B cell (primary cell): ENCODE results near the gene NR3C2. TPM values are rescaled to one million over a fixed set of nuclear protein-coding genes. Genes with fewer than 3 reads are reported as not detected.

ENCODE experiments used
- ATAC-seq: fragments of 200-7000 bp; cut with Tn5 transposase; one replicate; pipeline ENCODE4 v1.10.0; 2021; ENCODE audit warnings: low read depth, mild to moderate bottlenecking, moderate number of reproducible peaks, moderate library complexity
- CTCF ChIA-PET: fragments of 350-600 bp; sonication (Branson Sonifier 250); formaldehyde crosslinking; loops from one replicate; lab custom pipeline; 2021; ENCODE audit warnings: antibody characterized with exemption, inconsistent platforms; lab: Charles Lee
- POLR2A ChIA-PET: fragments of 350-600 bp; sonication (Branson Sonifier 250); formaldehyde crosslinking; loops from one replicate; lab custom pipeline; 2021; ENCODE audit warnings: antibody characterized with exemption; lab: Charles Lee
- DNase-seq: peaks from one replicate; pipeline ENCODE4 v3.0.0; 2013
- H2AFZ ChIP-seq: 2 replicates; pipeline ENCODE4 v1.6.1; 2012; ENCODE audit warnings: mild to moderate bottlenecking, low read depth, low read length; ENCODE audit not compliant: insufficient read depth, poor library complexity, severe bottlenecking
- H3K27ac ChIP-seq, 2 donors: 1 replicate in 1 of 2; 2 replicates in 1 of 2; pipeline ENCODE4 v1.5.1; 2012 to 2013; ENCODE audit warnings: low read length in 2 of 2, mild to moderate bottlenecking in 2 of 2, moderate library complexity in 1 of 2
- H3K27me3 ChIP-seq, 4 experiments: fragments of 200-600 bp in 1 of 4; sonication (generic) in 1 of 4; replicated peaks in 1 of 4; 1 replicate in 2 of 4; 2 replicates in 2 of 4; pipeline versions ENCODE4 v1.6.1 to v1.7.0; 2013 to 2016; ENCODE audit warnings: low read length in 3 of 4, mild to moderate bottlenecking in 2 of 4, mixed read lengths in 1 of 4, moderate library complexity in 1 of 4; ENCODE audit not compliant: insufficient read depth in 4 of 4, control insufficient read depth in 3 of 4; ENCODE audit errors: control extremely low read depth in 1 of 4
- H3K36me3 ChIP-seq, 2 experiments: replicated peaks in 1 of 2; 1 replicate in 1 of 2; 2 replicates in 1 of 2; pipeline versions ENCODE4 v1.6.1 to v1.7.1; 2013; ENCODE audit warnings: low read length in 1 of 2; ENCODE audit not compliant: insufficient read depth in 2 of 2, control insufficient read depth in 1 of 2; ENCODE audit errors: control extremely low read depth in 1 of 2, extremely low read depth in 1 of 2
- H3K4me1 ChIP-seq, 2 donors: fragments of 200-600 bp in 1 of 2; sonication (generic) in 1 of 2; 1 replicate in 1 of 2; 2 replicates in 1 of 2; pipeline versions ENCODE4 v1.5.1 to v1.6.1; 2013 to 2017; ENCODE audit warnings: low read length in 2 of 2; ENCODE audit not compliant: control insufficient read depth in 2 of 2, insufficient read depth in 2 of 2
- H3K4me2 ChIP-seq: replicated peaks from 2 replicates; pipeline ENCODE3; 2012; ENCODE audit warnings: mild to moderate bottlenecking, low read depth, low read length; ENCODE audit not compliant: poor library complexity, severe bottlenecking
- H3K4me3 ChIP-seq, 5 experiments: fragments of 200-600 bp in 1 of 5; sonication (generic) in 1 of 5; 1 replicate in 3 of 5; 2 replicates in 2 of 5; pipeline versions ENCODE4 v1.5.1 to v1.7.0; 2011 to 2016; ENCODE audit warnings: low read length in 4 of 5, mild to moderate bottlenecking in 4 of 5, low read depth in 2 of 5, control low read depth in 1 of 5, moderate library complexity in 1 of 5; ENCODE audit not compliant: insufficient read depth in 1 of 5; ENCODE audit errors: control extremely low read depth in 1 of 5, extremely low read depth in 1 of 5
- H3K79me2 ChIP-seq: fragments of 200-600 bp; sonication (generic); one replicate; pipeline ENCODE4 v1.6.0; 2016; ENCODE audit warnings: low read length; ENCODE audit not compliant: control insufficient read depth, insufficient read depth
- H3K9ac ChIP-seq: fragments of 200-600 bp; sonication (generic); 2 replicates; pipeline ENCODE4 v1.6.1; 2017; ENCODE audit warnings: mild to moderate bottlenecking, low read length, moderate library complexity
- H3K9me3 ChIP-seq, 3 donors: one replicate each; pipeline versions ENCODE4 v1.6.1 to v1.7.1; 2013; ENCODE audit warnings: low read length in 2 of 3; ENCODE audit not compliant: control insufficient read depth in 2 of 3, insufficient read depth in 1 of 3; ENCODE audit errors: control extremely low read depth in 1 of 3
- H4K20me1 ChIP-seq: 2 replicates; pipeline ENCODE4 v1.6.0; 2012; ENCODE audit warnings: mild to moderate bottlenecking, low read length; ENCODE audit not compliant: insufficient read depth, control insufficient read depth, poor library complexity, severe bottlenecking
- H3K27ac Mint-ChIP-seq: one replicate; pipeline ENCODE4 v1.8.0; 2021; ENCODE audit warnings: mixed read lengths
- H3K27me3 Mint-ChIP-seq: one replicate; pipeline ENCODE4 v1.8.0; 2021; ENCODE audit warnings: mixed read lengths
- H3K4me1 Mint-ChIP-seq: one replicate; pipeline ENCODE4 v1.8.0; 2021; ENCODE audit warnings: mixed read lengths
- H3K4me3 Mint-ChIP-seq: one replicate; pipeline ENCODE4 v1.8.0; 2021; ENCODE audit warnings: mixed read lengths
- H3K9me3 Mint-ChIP-seq: one replicate; pipeline ENCODE4 v1.8.0; 2022; ENCODE audit warnings: mixed read lengths; ENCODE audit not compliant: insufficient read depth
- CTCF ChIP-seq: fragments of 200-600 bp; IDR thresholded peaks from one replicate; pipeline ENCODE4 v1.8.0; 2022; ENCODE audit warnings: antibody characterized with exemption, mild to moderate bottlenecking
- EZH2 ChIP-seq: IDR thresholded peaks from 2 replicates; pipeline ENCODE4 v1.6.1; 2012; ENCODE audit warnings: borderline replicate concordance, low read depth, mild to moderate bottlenecking, moderate library complexity, low read length; ENCODE audit not compliant: insufficient read depth, poor library complexity, severe bottlenecking
- WGBS: methylation state at CpG from one replicate; pipeline ENCODE4 v1.1.5; 2013; ENCODE audit warnings: missing lambda C conversion rate; ENCODE audit not compliant: insufficient coverage; 5-methylcytosine and 5-hydroxymethylcytosine counted together
- intact Hi-C: fragments of 100-400 bp; cut with micrococcal nuclease; formaldehyde crosslinking; loops from one replicate; pipeline ENCODE4 v1.10.0; 2022
- polyA plus RNA-seq: library from polyadenylated mRNA; depleted of rRNA; stranded (reverse); fragments of >200 nt; gene quantifications from 2 replicates; pipeline ENCODE4 v1.2.3, GENCODE V29; 2012
- total RNA-seq, 2 donors: library from RNA; stranded (reverse); fragments of 120-200 nt in 1 of 2; gene quantifications; 1 replicate in 1 of 2; 2 replicates in 1 of 2; pipeline versions ENCODE4 v1.2.3 to v1.2.4, GENCODE V29; 2013 to 2022

The NR3C2 gene
- total and polyA plus RNA-seq, 2 donors (not counting 1 experiment from before 2014, with no cell fraction given) = 6.7 to 19.3 TPM

GRCh38 chr4:148081745-148082144 lies 360.5 kb downstream of the NR3C2 start:
- no peaks in the 10 kb centered on the region for H3K4me1 ChIP-seq
- no peaks in the 10 kb centered on the region for H3K4me1 Mint-ChIP-seq
- H3K4me2 ChIP-seq = no peak overlapping the region
- no peaks in the 10 kb centered on the region for H3K27me3 ChIP-seq
- H3K27me3 Mint-ChIP-seq = no peaks in the 10 kb centered on the region
- H2AFZ ChIP-seq = no peak overlapping the region
- no peak for TF ChIP-seq EZH2
- H3K9me3 ChIP-seq = peaks cover 0 to 9% (median 0%) of the 10 kb centered on the region in 3 donors
- H3K79me2 ChIP-seq = no peaks in the 10 kb centered on the region
- no peaks in the 10 kb centered on the region for H4K20me1 ChIP-seq
- ATAC-seq = no peak
- WGBS = 100% methylated on average over 2 of the region's 3 CpGs
- no peak overlapping the region for H3K27ac ChIP-seq
- intact Hi-C loops = no loop called here
- H3K4me3 ChIP-seq = no peak overlapping the region
- H3K9me3 Mint-ChIP-seq = no peaks in the 10 kb centered on the region
- no peak overlapping the region for H3K27ac Mint-ChIP-seq
- ChIA-PET POLR2A (no interaction called here), CTCF (no interaction called here)
- H3K9ac ChIP-seq = no peak overlapping the region
- no peak overlapping the region for H3K4me3 Mint-ChIP-seq
- DNase-seq = no peak
- no peaks in the 10 kb centered on the region for H3K36me3 ChIP-seq

GRCh38 chr4:148081267-148081666 lies 360.9 kb downstream of the NR3C2 start:
- no peaks in the 10 kb centered on the region for H3K27me3 ChIP-seq
- intact Hi-C loops = no loop called here
- H3K4me3 ChIP-seq = no peak overlapping the region
- H4K20me1 ChIP-seq = no peaks in the 10 kb centered on the region
- H3K9ac ChIP-seq = no peak overlapping the region
- no peak overlapping the region for H3K27ac Mint-ChIP-seq
- CTCF ChIA-PET = no interaction called here
- TF ChIP-seq EZH2 = no peak
- TF ChIP-seq CTCF = no peak
- no peaks in the 10 kb centered on the region for H3K4me1 Mint-ChIP-seq
- H3K27me3 Mint-ChIP-seq = no peaks in the 10 kb centered on the region
- POLR2A ChIA-PET = no interaction called here
- ATAC-seq (no peak), DNase-seq (no peak)
- H3K27ac ChIP-seq = no peak overlapping the region
- H3K36me3 ChIP-seq = no peaks in the 10 kb centered on the region
- no peak overlapping the region for H3K4me3 Mint-ChIP-seq
- peaks cover 0 to 14% (median 0%) of the 10 kb centered on the region in 3 donors for H3K9me3 ChIP-seq
- H3K79me2 ChIP-seq = no peaks in the 10 kb centered on the region
- no peaks in the 10 kb centered on the region for H3K9me3 Mint-ChIP-seq
- 97% methylated on average over 10 of the region's 12 CpGs for WGBS
- no peak overlapping the region for H2AFZ ChIP-seq
- no peaks in the 10 kb centered on the region for H3K4me1 ChIP-seq
- no peak overlapping the region for H3K4me2 ChIP-seq
